ENCODE data around the gene TBCD. TPM values are rescaled to one million over a fixed set of nuclear protein-coding genes. Genes with fewer than 3 reads are reported as not detected.

The TBCD gene
- total RNA-seq, 1 experiment from 2014 or later = 94.6 TPM

DNA sequence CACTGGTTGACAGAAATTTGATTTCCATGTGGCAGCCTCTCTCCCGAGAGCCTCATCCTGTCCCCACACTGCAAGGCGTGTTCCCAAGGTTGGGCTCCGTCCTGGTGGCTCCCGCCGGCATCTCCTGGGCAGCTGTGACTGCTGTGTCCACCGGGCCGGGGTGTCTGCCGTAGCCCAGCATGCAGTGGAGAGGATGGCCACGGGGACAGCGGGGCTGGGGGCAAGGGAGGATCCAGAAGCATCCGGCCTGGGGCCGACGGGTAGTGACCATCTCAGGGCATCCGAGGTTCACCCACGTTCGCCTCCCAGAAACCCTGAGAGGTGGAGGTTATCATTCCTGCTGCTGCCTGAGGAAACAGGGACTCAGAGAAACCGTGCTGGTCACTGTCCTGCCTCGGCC lies 46.1 kb upstream of the TBCD start:
- Histone ChIP-seq H3K36me3 (ENCODE audit: control insufficient read depth, insufficient read depth, low read length) (no peaks in the 10 kb centered on the region), H3K4me3 (ENCODE audit: low read depth, low read length) (no peak overlapping the region), H3K4me1 (peaks cover 25% of the 10 kb centered on the region), H3K9me3 (no peaks in the 10 kb centered on the region), H3K27me3 (replicated peaks; ENCODE audit: control insufficient read depth, insufficient read depth, low read length) (no peaks in the 10 kb centered on the region)
- H3K4me1 Mint-ChIP-seq (ENCODE audit: low read depth, unreplicated experiment) = peaks cover 12% of the 10 kb centered on the region
- H3K36me3 Mint-ChIP-seq (ENCODE audit: insufficient read depth, unreplicated experiment) = peaks cover 4% of the 10 kb centered on the region
- BruUV-seq (replicated peaks) = no TSS peak
- no peak overlapping the region for H3K27ac Mint-ChIP-seq (ENCODE audit: unreplicated experiment)
- no peak for TF ChIP-seq CTCF (IDR thresholded peaks at IDR 0.05; ENCODE audit: insufficient read depth in 1 of 2, low read depth in 1 of 2, low read length in 1 of 2, severe bottlenecking in 1 of 2, unreplicated experiment in 1 of 2)
- DNase-seq = no peak
- no peak overlapping the region for H3K4me3 Mint-ChIP-seq (ENCODE audit: unreplicated experiment)
- H3K27me3 Mint-ChIP-seq (ENCODE audit: insufficient read depth, unreplicated experiment) = no peaks in the 10 kb centered on the region
- POLR2A ChIA-PET = no interaction called here
- intact Hi-C loops (cut with micrococcal nuclease; ENCODE audit: unreplicated experiment) = no loop called here
- CTCF ChIA-PET = no interaction called here
- no peaks in the 10 kb centered on the region for H3K9me3 Mint-ChIP-seq (ENCODE audit: unreplicated experiment)

DNA sequence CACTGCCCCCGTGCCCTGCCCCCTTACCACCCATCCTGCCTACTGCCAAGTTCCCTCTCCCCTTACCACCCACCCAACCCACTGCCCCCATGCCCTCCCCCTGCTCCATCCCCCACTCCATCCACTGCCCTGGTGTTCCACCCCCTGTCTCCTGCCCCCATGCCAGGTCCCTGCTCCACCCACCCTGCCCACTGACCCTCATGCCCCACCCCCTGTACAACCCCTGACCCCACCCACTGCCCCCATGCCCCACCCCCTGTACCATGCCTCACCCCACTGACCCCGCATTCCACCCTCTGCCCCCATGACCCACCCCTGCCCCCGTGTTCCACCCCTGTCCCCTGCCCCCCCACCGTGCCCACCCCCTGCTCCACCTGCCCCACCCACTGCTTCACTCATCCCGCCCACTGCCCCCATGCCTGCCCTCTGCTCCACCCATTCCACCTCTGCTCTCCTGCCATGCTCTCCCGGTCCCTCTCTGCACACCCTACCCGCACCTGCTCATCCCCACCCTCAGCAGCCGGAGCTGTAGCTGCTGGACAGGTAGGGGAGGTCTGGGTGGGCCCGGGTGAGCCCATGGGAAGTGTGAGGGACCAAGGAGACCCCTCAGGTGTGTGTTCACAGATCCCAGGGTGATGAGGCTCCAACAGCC lies 42.7 kb upstream of the TBCD start:
- intact Hi-C loops (cut with micrococcal nuclease; ENCODE audit: unreplicated experiment) = no loop called here
- no peak for TF ChIP-seq CTCF (IDR thresholded peaks at IDR 0.05; ENCODE audit: insufficient read depth in 1 of 2, low read depth in 1 of 2, low read length in 1 of 2, severe bottlenecking in 1 of 2, unreplicated experiment in 1 of 2)
- BruUV-seq (replicated peaks) = no TSS peak
- POLR2A ChIA-PET = no interaction called here
- peaks cover 7% of the 10 kb centered on the region for H3K4me1 ChIP-seq
- H3K4me1 Mint-ChIP-seq (ENCODE audit: low read depth, unreplicated experiment) = peaks cover 4% of the 10 kb centered on the region
- 0 out of 2 replicates have a peak, but pooled peaks cover 5% of the 10 kb centered on the region for H3K9me3 ChIP-seq
- no peak overlapping the region for H3K27ac Mint-ChIP-seq (ENCODE audit: unreplicated experiment)
- no peaks in the 10 kb centered on the region for H3K9me3 Mint-ChIP-seq (ENCODE audit: unreplicated experiment)
- no peaks in the 10 kb centered on the region for H3K27me3 ChIP-seq (replicated peaks; ENCODE audit: control insufficient read depth, insufficient read depth, low read length)
- DNase-seq = no peak
- H3K36me3 ChIP-seq (ENCODE audit: control insufficient read depth, insufficient read depth, low read length) = no peaks in the 10 kb centered on the region
- no peak overlapping the region for H3K4me3 ChIP-seq (ENCODE audit: low read depth, low read length)
- CTCF ChIA-PET = no interaction called here
- no peaks in the 10 kb centered on the region for H3K27me3 Mint-ChIP-seq (ENCODE audit: insufficient read depth, unreplicated experiment)
- peaks cover 4% of the 10 kb centered on the region for H3K36me3 Mint-ChIP-seq (ENCODE audit: insufficient read depth, unreplicated experiment)
- no peak overlapping the region for H3K4me3 Mint-ChIP-seq (ENCODE audit: unreplicated experiment)

DNA sequence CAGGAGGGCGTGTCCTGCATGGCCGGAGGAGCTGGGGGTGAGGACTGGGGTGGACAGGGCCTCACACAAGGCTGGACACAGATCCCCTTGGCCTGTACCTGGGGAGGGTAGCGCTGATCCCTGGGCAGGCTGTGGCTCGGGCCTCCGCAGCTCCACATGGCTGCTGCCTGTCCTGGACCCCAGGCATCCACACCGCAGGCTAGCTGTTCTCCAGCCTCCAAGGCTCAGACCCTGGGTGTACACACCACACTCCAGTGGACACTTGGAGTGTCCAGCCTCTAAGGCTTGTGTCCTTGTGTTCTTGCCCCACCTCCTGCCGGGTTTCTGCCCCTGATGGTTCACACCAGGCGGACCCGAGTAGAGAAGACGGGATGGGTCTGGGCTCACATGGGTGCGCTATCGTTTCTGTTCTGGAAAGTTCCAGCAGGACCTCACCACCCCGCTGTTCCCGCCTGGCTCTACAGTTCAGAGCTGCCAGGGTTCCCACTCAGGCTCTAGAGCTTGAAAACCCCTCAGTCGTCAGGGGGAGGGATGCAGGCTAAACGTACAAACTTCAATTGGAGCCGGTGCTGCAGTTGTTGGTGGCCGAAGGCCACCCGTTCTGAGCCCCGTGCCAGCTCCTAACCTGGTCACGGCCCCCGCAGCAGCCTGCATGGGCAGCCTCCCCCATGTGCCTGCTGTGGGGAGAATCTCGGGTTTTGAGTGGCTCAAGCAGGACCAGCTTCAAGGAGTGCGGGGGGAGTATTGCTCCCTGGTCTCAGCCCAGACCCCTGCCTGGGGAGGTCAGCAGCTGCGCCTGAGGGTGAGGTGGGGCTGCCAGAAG lies 42.0 kb upstream of the TBCD start:
- no peaks in the 10 kb centered on the region for H3K4me1 Mint-ChIP-seq (ENCODE audit: low read depth, unreplicated experiment)
- no peak for DNase-seq
- ChIA-PET POLR2A (no interaction called here), CTCF (interaction anchor here (0.6 kb wide), 1 partner anchor 42 kb away, joined by 3 read pairs; no protein-coding TSS in a partner anchor)
- no peaks in the 10 kb centered on the region for H3K36me3 ChIP-seq (ENCODE audit: control insufficient read depth, insufficient read depth, low read length)
- no peaks in the 10 kb centered on the region for H3K9me3 Mint-ChIP-seq (ENCODE audit: unreplicated experiment)
- intact Hi-C loops (cut with micrococcal nuclease; ENCODE audit: unreplicated experiment) = no loop called here
- no peaks in the 10 kb centered on the region for H3K27me3 Mint-ChIP-seq (ENCODE audit: insufficient read depth, unreplicated experiment)
- H3K27me3 ChIP-seq (replicated peaks; ENCODE audit: control insufficient read depth, insufficient read depth, low read length) = no peaks in the 10 kb centered on the region
- BruUV-seq (replicated peaks) = no TSS peak
- no peak overlapping the region for H3K4me3 ChIP-seq (ENCODE audit: low read depth, low read length)
- peaks cover 4% of the 10 kb centered on the region for H3K36me3 Mint-ChIP-seq (ENCODE audit: insufficient read depth, unreplicated experiment)
- H3K4me3 Mint-ChIP-seq (ENCODE audit: unreplicated experiment) = no peak overlapping the region
- H3K9me3 ChIP-seq = 0 out of 2 replicates have a peak, but pooled peaks cover 5% of the 10 kb centered on the region
- no peak for TF ChIP-seq CTCF (IDR thresholded peaks at IDR 0.05; ENCODE audit: insufficient read depth in 1 of 2, low read depth in 1 of 2, low read length in 1 of 2, severe bottlenecking in 1 of 2, unreplicated experiment in 1 of 2)
- H3K4me1 ChIP-seq = no peaks in the 10 kb centered on the region
- no peak overlapping the region for H3K27ac Mint-ChIP-seq (ENCODE audit: unreplicated experiment)

All from Caco-2 (cell line).